HG02852 (cell line): ENCODE results near the gene NPFFR1.
A peak's percentile ranks its signal among the peaks of the same experiment; 100 is the strongest.

Experiments
- ATAC-seq: cut with Tn5 transposase; IDR thresholded peaks from one replicate; pipeline ENCODE4 v1.9.1; 2021; ENCODE audit warnings: mild to moderate bottlenecking, moderate library complexity; ENCODE audit not compliant: unreplicated experiment

The NPFFR1 gene

DNA sequence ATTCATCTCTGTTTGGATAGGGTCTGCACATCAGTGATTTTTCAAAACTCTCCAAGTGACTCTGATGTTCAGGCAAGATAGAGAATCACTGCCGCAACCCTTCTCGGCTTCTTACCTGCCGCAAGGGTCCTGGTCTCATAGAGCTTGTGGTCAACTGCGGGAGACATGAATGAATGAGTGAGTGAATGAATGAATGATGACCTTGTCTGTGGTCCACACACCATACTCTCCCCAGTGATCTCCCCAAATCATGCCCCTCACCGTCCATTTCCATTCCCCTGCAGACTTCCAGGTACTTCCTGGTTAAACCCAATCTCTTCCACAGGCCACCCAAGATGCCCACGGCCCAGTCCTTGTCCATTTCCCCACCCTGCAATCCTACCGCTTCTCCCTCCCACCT is 5.9 kb upstream of the NPFFR1 start:
- no peak for ATAC-seq

DNA sequence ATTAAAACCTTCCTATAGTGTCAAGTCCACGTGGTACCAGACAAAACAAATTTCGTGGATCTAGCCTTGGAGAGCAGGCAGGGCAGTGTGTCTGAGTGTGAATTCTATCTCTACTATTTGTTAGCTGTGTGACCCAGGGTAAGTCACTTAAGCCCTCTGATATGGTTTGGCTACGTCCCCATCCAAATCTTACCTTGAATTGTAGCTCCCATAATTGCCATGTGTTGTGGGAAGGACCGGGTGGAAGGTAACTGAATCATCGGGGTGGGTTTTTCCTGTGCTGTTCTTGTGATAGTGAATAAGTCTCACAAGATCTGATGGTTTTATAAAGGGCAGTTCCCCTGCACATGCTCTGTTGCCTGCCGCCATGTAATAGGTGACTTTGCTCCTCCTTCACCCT is 2.8 kb upstream of the NPFFR1 start:
- no peak for ATAC-seq

DNA sequence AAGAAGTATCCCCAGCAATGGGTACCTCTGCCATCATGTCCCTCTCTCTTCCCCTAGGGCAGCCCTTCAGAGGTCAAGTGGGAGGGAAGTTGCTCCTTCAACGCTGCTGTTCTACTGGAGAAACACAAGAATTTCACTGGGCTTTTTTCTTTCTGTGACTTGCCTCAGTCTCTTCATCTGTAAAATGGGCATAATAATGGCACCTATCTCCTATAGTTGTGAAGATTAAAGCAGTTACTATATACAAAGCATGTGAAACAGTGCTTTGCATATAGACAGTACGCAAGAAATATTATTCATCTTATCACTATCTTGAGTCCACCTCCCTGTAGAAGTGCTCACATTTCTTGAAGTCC is 1.6 kb upstream of the NPFFR1 start:
- ATAC-seq, result no peak

DNA sequence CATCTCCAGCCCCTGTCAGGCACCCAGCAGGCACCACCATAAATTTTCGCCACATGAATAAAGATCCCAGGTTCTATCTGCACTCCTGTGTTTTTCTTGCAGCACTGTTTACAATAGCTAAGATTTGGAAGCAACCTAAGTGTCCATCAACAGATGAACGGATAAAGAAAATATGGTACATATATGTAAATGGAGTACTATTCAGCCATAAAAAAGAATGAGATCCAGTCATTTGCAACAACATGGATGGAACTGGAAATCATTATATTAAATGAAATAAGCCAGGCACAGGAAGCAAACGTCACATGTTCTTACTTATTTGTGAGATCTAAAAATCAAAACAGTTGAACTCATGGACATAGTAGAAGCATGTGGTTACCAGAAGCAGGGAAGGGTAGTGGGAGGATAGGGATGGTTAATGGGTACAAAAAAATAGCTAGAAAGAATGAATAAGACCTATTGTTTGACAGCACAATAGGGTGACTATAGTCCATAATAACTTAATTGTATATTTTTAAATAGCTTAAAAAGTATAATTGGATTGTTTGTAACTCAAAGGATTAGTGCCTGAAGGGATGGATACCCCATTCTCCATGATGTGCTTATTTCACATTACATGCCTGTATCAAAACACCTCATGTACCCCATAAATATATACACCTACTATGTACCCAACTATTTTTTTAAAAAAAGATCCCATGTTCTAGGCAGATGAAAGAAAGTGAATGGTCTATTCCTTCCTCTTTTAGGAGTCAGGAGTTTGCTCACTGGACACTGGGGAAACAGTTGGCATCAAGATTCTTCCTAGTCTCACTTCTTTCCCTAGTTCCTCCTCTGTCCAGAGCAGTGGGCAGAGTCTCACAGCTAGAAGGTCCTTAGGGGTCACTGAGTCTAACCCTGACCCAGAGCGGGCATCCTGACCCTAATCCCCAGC is 1.0 kb upstream of the NPFFR1 start:
- ATAC-seq, result no peak

DNA sequence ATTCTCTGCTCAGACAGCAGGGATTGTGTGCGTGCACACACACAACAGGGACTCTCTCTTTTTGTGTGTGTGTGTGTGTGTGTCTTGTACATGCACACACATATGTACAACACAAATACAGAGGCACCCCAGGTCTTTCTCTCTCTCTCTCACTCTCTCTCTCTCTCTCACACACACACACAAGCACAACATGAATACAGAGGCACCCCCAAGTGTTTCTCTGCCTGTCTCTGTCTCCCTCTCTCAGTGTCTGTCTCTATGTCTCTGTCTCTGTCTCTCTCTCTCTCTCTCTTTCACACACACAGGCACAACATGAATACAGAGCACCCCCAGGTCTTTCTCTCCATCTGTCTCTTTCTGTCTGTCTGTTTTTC is 746 bp downstream of the NPFFR1 start:
- ATAC-seq, result no peak

DNA sequence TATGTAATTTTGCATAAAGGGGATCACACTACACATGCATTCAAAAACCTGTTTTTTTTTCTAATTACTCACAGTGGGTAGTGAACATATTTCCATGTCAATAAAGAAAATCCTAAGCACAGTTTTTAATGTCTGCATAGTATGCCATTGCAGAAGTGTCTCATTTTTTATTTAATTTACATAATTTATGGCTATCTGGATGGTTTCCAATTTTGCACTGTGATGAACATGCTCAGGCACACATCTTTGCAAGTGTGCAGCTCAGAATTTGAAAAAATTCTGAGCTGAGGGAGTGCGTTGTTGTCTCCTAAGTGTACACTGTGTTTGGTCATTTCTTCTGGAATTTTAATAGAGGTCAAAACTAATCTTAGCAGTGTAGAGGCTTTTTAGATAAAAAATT is 2.2 kb downstream of the NPFFR1 start:
- no peak for ATAC-seq

DNA sequence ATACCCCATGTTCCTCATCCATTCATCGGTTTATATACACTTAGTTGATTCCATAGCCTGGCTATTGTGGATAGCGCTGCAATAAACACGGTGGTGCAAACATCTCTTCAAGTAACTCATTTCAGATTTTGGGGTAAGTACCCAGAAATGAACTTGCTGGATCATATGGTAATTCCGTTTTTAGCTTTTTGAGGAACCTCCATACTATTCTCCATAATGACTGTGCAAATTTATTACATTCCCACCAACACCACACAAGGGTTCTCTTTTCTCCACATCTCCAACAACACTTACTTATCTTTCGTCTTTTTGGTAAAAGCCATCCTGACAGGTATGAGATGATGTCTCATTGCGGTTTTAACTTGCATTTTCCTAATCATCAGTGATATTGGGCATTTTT is 3.7 kb downstream of the NPFFR1 start:
- no peak for ATAC-seq

DNA sequence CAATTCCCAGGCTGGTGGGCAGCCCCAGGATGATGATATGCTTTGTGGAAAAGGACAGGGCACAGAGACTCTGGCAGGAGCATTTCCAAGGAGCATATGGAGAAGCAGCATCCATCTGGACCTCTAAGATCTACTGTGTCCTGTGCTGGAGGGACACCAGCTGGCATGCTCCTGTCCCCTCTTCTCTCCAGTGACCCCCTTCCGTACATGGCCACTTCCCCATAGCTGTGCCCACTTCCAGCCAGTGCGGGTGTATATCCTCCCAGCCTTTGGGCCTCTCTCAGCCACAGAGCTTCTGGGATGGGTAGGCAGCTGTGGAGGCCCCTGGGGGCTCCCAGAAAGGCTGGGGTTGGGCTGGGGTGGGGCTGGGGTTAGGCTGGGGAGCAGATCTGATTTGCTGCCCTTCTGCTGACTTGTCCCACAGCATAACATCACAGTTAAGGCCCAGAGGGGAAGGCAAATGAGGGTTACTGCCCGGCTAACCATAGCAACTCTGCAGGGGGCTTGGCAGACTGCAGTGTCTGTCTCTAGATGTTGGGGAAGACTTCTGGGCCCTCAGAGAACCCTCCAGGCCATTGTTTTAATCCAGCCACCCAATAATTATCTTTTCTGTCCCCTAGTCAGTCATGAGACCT is 6.3 kb downstream of the NPFFR1 start:
- no peak for ATAC-seq

DNA sequence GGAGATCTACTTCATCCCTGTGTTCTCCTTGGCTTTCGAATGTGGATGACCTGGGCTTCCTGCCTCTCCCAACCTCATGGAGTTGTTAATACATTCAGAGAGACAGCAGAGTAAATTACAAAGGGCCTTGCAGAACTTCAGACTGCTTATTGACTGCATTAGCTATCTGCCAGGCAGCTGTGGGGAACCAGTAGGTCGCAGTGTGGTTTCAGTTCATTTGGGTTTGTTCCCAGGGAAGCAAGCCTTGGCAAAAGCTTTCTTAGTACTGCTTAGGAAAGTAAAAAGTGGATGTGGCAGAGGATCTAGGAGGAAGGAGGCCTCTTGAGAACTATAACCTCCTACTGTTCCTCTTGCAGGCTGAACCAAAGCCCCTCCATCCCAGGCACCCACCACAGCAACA is 9.2 kb downstream of the NPFFR1 start:
- ATAC-seq, result no peak

DNA sequence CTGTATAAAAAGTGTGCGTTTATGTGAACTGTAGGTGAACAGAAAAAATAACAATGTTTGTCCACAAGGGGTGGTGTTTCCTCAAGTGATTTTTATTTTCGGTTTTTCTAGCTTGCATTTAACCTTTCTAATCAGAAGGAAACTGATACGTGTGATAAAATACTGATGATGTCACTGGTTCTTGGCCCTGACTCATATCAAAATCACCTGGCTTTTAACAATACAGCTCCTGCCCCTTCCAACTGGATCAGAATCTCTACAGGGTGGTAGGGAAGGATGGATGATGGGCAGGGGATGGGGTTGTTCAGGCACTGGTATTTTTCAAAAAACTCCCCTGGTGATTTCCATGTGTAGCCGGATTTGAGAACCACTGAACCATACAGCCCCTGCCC is 10.9 kb downstream of the NPFFR1 start:
- ATAC-seq, result peak; percentile 54

DNA sequence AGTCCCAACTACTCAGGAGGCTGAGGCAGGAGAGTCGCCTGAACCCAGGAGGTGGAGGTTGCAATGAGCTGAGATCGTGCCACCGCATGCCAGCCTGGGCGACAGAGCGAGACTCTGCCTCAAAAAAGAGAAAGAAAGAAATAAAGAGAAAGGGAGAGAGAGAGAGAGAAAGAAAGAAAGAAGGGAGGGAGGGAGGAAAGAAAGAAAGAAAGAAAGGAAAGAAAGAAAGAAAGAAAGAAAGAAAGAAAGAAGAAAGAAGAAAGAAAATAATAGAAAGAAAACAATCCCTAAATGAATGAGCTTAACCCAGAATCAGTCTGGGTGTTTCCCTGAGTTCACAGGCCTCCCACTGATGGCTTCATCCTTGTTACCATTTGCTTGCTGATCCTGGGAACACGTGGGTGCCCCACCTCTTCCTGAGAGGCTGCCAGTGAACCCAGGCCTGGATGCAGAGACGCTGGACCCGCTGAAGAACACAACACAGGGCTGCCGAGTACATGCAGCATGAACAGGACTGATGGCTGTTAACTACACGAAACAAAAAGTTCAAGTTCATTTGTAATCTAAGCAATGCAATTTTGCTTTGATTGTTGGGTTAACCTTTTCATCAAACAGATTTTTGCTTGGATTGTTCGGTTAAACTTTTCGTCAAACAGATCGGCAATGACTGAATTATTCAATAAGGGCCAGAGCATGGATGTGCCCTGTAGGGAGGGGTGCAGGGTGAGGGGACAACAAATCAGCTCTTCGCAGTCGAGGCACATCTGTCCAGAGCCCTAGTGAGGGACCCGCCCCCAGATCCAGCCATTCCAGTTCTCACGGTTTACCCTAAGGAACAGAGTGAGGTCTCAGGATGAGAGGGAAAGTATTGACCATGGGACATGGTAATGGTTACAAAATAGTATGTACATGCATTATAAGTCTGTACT is 11.5 kb downstream of the NPFFR1 start:
- no peak for ATAC-seq

DNA sequence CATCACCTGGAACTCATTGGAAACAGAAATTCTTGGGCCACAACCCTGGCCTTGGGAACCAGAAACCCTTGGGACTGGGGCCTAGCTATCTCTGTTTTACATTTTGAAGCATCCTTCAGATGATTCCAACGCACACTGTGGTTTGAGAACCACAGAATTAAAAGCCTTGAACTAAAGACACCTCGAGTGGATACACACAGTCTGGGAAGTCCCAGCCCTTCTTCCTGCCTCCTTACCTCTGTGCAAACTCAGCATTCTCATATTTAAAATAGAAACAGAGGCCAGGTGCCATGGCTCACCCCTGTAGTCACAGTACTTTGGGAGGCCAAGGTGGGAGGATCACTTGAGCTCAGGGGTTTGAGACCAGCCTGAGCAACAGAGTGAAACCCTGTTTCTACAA is 12.9 kb downstream of the NPFFR1 start:
- no peak for ATAC-seq

DNA sequence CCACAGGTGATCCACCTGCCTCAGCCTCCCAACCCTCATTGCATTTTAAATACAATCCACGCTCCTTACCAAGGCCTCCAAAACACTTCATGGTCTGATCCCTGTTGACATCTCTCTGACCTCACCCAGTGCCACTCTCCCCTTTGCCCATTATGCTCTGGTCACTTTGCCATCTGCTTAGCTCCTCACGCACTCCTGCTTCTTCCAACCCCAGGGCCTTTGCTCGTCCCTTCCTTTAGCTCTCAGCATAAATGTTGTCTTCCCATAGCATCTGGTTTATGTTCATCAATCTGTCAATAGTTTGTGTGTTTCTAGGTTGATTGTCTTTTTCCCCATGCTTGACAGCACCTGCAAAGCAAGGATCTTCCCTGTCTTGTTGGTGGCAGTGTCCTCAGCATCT is 14.1 kb downstream of the NPFFR1 start:
- ATAC-seq, result no peak

DNA sequence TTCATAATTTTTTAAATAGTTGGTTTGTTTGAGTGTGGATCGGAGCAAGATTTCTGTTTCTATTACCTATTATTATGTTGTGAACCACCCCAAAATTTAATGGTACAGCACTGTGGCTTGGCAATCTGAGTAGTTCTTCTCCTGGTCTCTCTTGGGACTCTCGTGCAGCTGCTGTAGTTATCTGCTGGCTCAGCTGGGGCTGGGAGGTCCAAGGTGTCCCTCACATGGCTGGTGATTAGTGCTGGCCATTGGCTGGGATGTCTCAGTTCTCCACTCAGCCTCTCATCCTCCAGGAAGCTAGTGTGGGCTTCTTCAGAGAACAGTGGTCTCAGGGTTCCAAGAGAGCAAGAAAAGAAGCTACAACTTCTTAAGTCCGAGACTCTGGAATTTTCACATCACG is 15.4 kb downstream of the NPFFR1 start:
- no peak for ATAC-seq

DNA sequence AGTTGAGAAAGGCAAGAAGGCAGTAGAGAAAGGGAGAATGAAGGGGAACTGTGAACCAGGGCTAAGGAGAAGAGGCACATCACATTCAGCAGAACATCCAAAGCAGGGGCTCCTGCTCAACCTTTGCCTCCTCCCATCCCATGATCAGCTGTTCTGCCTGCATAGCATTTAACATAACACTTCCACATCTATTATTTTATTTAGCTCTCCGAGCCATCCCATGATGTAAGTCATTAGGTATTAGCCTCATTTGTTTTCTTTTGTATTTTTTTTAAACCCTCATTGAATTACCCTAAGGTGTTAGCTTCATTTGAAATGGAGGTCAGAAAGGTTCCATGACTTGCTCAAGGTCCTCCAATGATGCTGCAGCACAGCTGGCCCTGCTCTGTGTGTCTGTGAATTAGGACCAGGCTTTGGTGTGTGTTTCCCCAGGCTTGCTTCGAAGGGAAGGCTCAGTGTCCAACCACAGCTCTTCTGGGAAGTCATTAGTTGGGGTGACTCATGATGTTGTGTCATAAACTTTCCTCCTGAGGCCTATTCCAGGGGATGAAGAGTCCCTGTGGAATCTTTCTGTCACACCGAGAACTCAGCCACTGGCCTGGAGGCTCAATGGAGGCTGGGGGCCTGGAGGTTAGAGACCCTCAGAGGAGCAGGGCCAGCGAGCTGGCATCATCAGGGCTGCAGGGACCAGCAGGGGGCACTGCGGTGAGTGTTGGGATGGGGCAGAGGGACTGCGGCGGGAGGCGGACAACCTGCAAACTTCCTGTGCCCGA is 16.5 kb downstream of the NPFFR1 start:
- no peak for ATAC-seq

DNA sequence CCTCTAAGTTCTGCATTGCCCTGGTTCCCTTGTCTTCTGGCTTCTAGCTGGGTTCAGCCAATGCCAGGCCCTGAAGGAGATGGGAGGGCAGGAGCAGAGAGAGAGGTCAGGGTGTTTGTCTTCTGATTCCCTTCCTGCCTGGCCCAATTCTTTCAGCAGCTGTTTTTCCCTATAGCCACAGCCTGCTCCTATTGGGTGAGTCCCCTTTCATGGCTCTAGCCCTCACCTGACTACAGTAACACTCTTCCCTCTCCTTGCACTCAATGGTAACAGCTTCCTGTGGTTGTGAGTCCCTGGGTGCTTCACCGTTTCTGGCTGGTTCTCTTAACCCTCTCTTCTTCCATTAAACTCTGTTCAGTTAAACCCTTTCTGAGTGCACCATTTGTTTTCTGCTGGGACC is 17.1 kb downstream of the NPFFR1 start:
- no peak for ATAC-seq

DNA sequence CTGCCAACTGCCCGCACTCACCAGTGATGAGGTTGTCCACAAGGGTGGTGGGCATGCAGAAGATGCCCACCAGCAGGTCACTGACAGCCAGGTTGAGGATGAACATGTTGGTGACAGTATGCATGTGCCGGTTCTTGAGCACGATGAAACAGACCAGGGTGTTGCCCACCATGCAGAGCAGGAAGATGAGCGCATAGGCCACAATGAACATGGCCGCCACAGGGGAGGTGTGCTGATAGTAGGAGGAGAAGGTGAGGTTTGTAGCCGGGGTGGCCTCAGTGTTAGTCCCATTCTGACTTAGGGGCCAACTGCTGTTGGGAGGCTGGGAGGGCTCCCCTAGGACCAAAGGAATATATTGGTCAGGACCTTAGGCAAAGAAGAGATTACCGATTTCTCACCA is 17.7 kb downstream of the NPFFR1 start:
- no peak for ATAC-seq

DNA sequence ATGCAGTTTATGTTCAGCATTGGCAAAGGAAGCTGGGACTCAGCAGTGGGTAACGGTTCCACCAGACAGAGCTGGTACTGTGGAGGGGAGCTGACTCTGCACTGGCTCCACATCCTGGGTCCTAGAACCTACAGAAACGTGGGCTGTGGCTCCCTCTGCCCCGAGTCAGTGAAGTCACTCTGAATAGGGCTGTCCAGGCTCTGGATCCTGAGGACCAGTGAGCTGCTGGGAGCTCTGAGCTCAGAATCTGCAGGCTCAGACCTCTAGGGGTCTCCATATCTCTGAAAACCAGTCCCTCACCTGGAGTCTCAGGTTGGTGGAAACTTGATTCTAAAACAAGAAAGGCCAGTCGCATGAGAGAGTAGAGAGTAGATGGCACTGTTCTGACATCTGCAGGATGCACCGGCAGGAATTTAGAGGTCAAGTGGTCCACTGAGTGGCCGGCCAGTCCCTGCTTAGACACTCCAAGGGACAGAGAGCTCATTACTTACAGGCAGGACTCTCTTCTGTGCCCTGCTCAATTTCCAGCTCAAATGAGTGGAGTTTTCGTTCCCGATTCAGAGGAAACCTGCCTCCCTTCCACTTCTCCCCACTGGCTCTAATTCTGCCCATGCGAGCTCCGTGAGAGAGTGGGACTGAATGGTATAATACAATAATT is 18.6 kb downstream of the NPFFR1 start:
- ATAC-seq, result no peak

DNA sequence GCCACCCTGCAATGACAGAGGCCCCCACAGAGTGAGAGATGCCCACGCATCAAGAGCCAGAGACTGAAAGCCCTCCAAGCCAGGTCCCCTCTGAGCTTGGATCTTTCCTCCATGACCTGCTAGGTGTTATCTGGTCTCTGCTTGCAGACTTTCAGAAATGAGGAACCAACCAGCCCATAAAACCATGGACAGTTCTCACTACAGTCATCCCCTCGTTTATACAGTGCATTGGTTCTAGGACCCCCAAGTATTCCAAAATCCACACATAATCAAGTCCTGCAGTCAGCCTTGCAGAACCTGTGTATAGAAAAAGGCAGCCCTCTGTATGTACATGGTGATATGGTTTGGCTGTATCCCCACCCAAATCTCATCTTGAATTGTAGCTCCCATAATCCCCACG is 23.1 kb downstream of the NPFFR1 start:
- ATAC-seq, result no peak

DNA sequence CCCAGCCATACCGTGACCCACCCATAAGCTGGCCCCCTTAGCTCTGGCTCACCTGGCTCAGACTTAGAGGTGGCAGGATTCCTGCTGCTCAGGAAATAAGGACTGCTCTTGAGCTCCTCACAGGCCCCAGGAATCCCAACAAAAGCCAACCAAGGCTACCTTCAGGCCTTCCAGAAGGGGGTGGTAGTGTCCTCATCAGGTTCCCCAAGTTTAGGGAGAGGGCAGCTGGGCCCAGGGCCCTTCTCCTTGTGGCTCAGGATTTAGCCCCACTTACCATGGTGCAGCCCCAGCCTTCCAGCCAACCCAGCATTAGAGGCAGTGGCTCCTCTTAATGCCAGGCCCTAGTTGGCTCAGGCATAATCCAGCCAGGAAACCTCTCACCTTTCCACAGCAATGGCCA is 23.5 kb downstream of the NPFFR1 start:
- ATAC-seq, result no peak
